Endodermal cell (in vitro differentiated cells): ENCODE data around the gene CFAP298. TPM values are rescaled to one million over a fixed set of nuclear protein-coding genes. Genes with fewer than 3 reads are reported as not detected.

Experiments
- DNase-seq: peaks from one replicate; pipeline ENCODE4 v3.0.0-alpha.2; 2017
- H3K27ac ChIP-seq: 2 replicates; pipeline ENCODE4 v1.5.1; 2013; ENCODE audit warnings: mild to moderate bottlenecking, low read depth, low read length, moderate library complexity
- H3K27me3 ChIP-seq: 2 replicates; pipeline ENCODE4 v1.6.1; 2013; ENCODE audit warnings: mild to moderate bottlenecking, low read length, moderate library complexity; ENCODE audit not compliant: insufficient read depth, control insufficient read depth, poor library complexity, severe bottlenecking
- H3K36me3 ChIP-seq: 2 replicates; pipeline ENCODE4 v1.7.0; 2013; ENCODE audit warnings: mild to moderate bottlenecking, low read length, moderate library complexity; ENCODE audit not compliant: control insufficient read depth, insufficient read depth
- H3K4me1 ChIP-seq: one replicate; pipeline ENCODE4 v1.7.0; 2013; ENCODE audit warnings: low read length; ENCODE audit not compliant: control insufficient read depth, insufficient read depth
- H3K4me3 ChIP-seq: 2 replicates; pipeline ENCODE4 v1.5.1; 2013; ENCODE audit warnings: mild to moderate bottlenecking, low read length, moderate library complexity
- H3K9ac ChIP-seq: 2 replicates; pipeline ENCODE4 v1.6.1; 2013; ENCODE audit warnings: mild to moderate bottlenecking, low read length, moderate library complexity; ENCODE audit not compliant: poor library complexity, severe bottlenecking; ENCODE audit errors: extremely low read depth
- H3K9me3 ChIP-seq: 2 replicates; pipeline ENCODE4 v1.6.1; 2013; ENCODE audit warnings: mild to moderate bottlenecking, low read length, moderate library complexity; ENCODE audit not compliant: control insufficient read depth
- H3K27ac Mint-ChIP-seq: 2 replicates; pipeline ENCODE4 v1.8.0; 2020; ENCODE audit warnings: mixed read lengths
- H3K27me3 Mint-ChIP-seq: 2 replicates; pipeline ENCODE4 v1.8.0; 2021; ENCODE audit warnings: mild to moderate bottlenecking, mixed read lengths; ENCODE audit not compliant: insufficient read depth
- H3K36me3 Mint-ChIP-seq: 2 replicates; pipeline ENCODE4 v1.8.0; 2020; ENCODE audit warnings: low read depth, mixed read lengths
- H3K4me1 Mint-ChIP-seq: 2 replicates; pipeline ENCODE4 v1.8.0; 2020; ENCODE audit warnings: mixed read lengths
- H3K4me3 Mint-ChIP-seq: 2 replicates; pipeline ENCODE4 v1.8.0; 2020; ENCODE audit warnings: mild to moderate bottlenecking, moderate library complexity, mixed read lengths
- H3K9me3 Mint-ChIP-seq: 2 replicates; pipeline ENCODE4 v1.8.0; 2020; ENCODE audit warnings: mild to moderate bottlenecking, mixed read lengths
- WGBS, 2 experiments: methylation state at CpG; one replicate each; pipeline versions ENCODE4 v1.1.5 to v1.1.7; 2013; ENCODE audit warnings: missing lambda C conversion rate in 2 of 2, mixed read lengths in 1 of 2; ENCODE audit not compliant: insufficient coverage in 1 of 2, insufficient read length in 1 of 2; 5-methylcytosine and 5-hydroxymethylcytosine counted together
- total RNA-seq, 2 donors: library from RNA; stranded (reverse); fragmentation: NEBNext Ultra II Directional in 1 of 2; extraction: Animal tissue kit (Norgen Biotek cat#: 25700) in 1 of 2; gene quantifications; 2 replicates in 1 of 2; 3 replicates in 1 of 2; pipeline ENCODE4 v1.2.1, GENCODE V29; 2021
- TF ChIP-seq, protein P1 (sequence below): fragments of 200-600 bp; sonication (generic); conservative IDR thresholded peaks from 2 replicates; pipeline ENCODE4 v1.5.0; 2021; ENCODE audit warnings: antibody characterized with exemption, mild to moderate bottlenecking

CFAP298 gene
- total RNA-seq, 2 donors from 2014 or later: 57.3 to 62.2 TPM

DNA sequence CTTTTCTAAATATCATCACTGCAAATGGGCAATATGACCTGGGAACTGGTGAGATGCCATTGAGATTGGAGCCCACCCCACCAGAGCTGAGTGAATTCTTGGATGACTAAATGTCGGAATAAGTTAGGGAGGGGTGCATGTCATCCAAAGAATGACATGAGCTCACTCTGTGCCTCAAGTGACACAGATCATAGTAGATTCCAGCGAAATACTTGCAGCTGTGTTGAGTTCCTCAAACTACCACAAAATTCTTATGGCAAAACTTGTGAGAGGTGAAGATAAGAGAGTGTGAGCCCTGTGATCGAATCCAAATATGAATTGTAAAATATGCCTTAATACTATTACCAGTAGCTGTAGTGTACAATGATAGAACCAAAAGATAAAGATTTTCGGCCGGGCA is 24.5 kb downstream of the CFAP298 start:
- no peak for DNase-seq
- no peak overlapping the region for H3K4me3 ChIP-seq
- no peak overlapping the region for H3K4me3 Mint-ChIP-seq
- H3K27ac ChIP-seq: no peak overlapping the region
- no peak overlapping the region for H3K27ac Mint-ChIP-seq
- H3K27me3 Mint-ChIP-seq: no peaks in the 10 kb centered on the region
- H3K9ac ChIP-seq: no peak overlapping the region
- H3K4me1 ChIP-seq: no peaks in the 10 kb centered on the region
- 86 to 95% methylated on average over 1 to 4 of the region's 5 CpGs for WGBS, 2 experiments
- H3K9me3 ChIP-seq: no peaks in the 10 kb centered on the region
- no peaks in the 10 kb centered on the region for H3K36me3 ChIP-seq
- TF ChIP-seq, protein P1, sequence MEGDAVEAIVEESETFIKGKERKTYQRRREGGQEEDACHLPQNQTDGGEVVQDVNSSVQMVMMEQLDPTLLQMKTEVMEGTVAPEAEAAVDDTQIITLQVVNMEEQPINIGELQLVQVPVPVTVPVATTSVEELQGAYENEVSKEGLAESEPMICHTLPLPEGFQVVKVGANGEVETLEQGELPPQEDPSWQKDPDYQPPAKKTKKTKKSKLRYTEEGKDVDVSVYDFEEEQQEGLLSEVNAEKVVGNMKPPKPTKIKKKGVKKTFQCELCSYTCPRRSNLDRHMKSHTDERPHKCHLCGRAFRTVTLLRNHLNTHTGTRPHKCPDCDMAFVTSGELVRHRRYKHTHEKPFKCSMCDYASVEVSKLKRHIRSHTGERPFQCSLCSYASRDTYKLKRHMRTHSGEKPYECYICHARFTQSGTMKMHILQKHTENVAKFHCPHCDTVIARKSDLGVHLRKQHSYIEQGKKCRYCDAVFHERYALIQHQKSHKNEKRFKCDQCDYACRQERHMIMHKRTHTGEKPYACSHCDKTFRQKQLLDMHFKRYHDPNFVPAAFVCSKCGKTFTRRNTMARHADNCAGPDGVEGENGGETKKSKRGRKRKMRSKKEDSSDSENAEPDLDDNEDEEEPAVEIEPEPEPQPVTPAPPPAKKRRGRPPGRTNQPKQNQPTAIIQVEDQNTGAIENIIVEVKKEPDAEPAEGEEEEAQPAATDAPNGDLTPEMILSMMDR: no peak
- no peaks in the 10 kb centered on the region for H3K9me3 Mint-ChIP-seq
- H3K4me1 Mint-ChIP-seq: no peaks in the 10 kb centered on the region
- H3K36me3 Mint-ChIP-seq: no peaks in the 10 kb centered on the region
- H3K27me3 ChIP-seq: no peaks in the 10 kb centered on the region

DNA sequence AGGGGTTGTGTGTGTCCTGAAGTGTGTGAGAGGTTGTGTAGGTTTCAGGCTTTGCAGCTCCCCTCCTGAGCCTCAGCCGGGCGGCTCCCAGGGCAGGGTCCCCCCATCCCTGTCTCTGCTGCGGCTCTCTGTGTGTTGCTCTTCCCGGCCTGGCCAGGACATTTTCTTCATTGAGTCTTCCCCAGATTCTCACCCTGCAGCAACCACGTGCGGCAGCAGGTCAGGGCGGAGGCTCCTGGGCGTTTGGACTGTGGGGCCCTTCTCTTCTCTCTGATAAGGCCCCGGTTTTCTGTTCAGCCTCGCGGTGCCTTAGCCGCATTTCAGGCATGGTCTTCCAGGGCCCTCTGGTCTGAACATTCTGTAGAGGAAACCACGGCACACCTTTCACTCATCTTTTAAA is 25.1 kb downstream of the CFAP298 start:
- Mint-ChIP-seq H3K27me3 (no peaks in the 10 kb centered on the region), H3K36me3 (no peaks in the 10 kb centered on the region), H3K4me1 (no peaks in the 10 kb centered on the region), H3K27ac (no peak overlapping the region), H3K4me3 (no peak overlapping the region), H3K9me3 (no peaks in the 10 kb centered on the region)
- no peak for DNase-seq
- Histone ChIP-seq H3K27ac (no peak overlapping the region), H3K4me1 (no peaks in the 10 kb centered on the region), H3K36me3 (no peaks in the 10 kb centered on the region), H3K27me3 (no peaks in the 10 kb centered on the region), H3K9me3 (no peaks in the 10 kb centered on the region), H3K4me3 (no peak overlapping the region), H3K9ac (no peak overlapping the region)
- TF ChIP-seq, protein P1: no peak
- WGBS, 2 experiments: 90 to 92% methylated on average over 9 to 13 of the region's 13 CpGs

DNA sequence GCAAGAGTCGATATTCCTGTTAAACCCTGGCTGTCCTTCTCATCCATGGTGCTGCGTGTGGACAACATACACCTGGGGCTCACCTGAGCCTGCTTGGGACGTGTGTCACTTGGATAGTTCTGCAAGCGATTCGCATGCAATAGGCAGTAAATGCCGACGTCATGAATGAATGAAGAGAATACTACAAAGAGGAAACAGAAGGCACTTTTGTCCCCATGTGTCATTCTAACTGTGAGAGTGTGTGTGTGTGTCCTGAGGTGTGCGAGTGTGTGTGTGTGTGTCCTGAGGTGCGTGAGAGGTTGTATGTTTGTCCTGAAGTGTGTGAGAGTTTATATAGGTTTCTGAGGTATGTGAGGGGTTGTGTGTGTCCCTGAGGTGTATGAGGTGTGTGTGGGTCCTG is 26.2 kb downstream of the CFAP298 start:
- Histone ChIP-seq H3K9me3 (no peaks in the 10 kb centered on the region), H3K36me3 (no peaks in the 10 kb centered on the region), H3K4me1 (no peaks in the 10 kb centered on the region), H3K27ac (no peak overlapping the region), H3K9ac (no peak overlapping the region), H3K4me3 (no peak overlapping the region), H3K27me3 (no peaks in the 10 kb centered on the region)
- Mint-ChIP-seq H3K27ac (no peak overlapping the region), H3K9me3 (no peaks in the 10 kb centered on the region), H3K4me1 (no peaks in the 10 kb centered on the region), H3K27me3 (no peaks in the 10 kb centered on the region), H3K36me3 (no peaks in the 10 kb centered on the region), H3K4me3 (no peak overlapping the region)
- 92% methylated on average over 8 to 9 of the region's 9 CpGs for WGBS, 2 experiments
- no peak for DNase-seq
- TF ChIP-seq, protein P1: no peak
